SK-N-SH (cell line): Measurements from ENCODE around the gene RGS18. TPM values are rescaled to one million over a fixed set of nuclear protein-coding genes. Genes with fewer than 3 reads are reported as not detected.

Source experiments
- CTCF ChIA-PET: fragments of 300-600, 350-600 bp; formaldehyde crosslinking; extraction: SDS; loops from one replicate; lab custom pipeline; 2021; lab: Yijun Ruan, JAX
- POLR2A ChIA-PET: fragments of 350-600 bp; sonication (Branson Sonifier 250); formaldehyde crosslinking; extraction: SDS; loops from one replicate; lab custom pipeline; 2020; ENCODE audit warnings: antibody characterized with exemption, inconsistent platforms; lab: Yijun Ruan, JAX
- DNase-seq: peaks from one replicate; pipeline ENCODE4 v3.0.0; 2012
- H2AFZ ChIP-seq: fragments of 200-600 bp; sonication (generic); 2 replicates; pipeline ENCODE4 v1.8.1; 2016; ENCODE audit warnings: antibody characterized with exemption, mild to moderate bottlenecking, low read depth
- H3F3A ChIP-seq: fragments of 200-600 bp; sonication (generic); replicated peaks from 2 replicates; pipeline ENCODE3; 2016; ENCODE audit warnings: antibody characterized with exemption, mild to moderate bottlenecking; ENCODE audit not compliant: insufficient read depth
- H3K27ac ChIP-seq, 2 experiments: fragments of 200-500 bp in 1 of 2; fragments of 200-600 bp in 1 of 2; sonication (Bioruptor generic) in 1 of 2; sonication (generic), shearing (Covaris generic) in 1 of 2; 2 replicates each; pipeline versions ENCODE4 v1.5.1 to v1.6.1; 2014 to 2016; ENCODE audit warnings: low read depth in 2 of 2, inconsistent platforms in 1 of 2, low read length in 1 of 2, mild to moderate bottlenecking in 1 of 2, mixed read lengths in 1 of 2
- H3K27me3 ChIP-seq: fragments of 200-600 bp; sonication (generic), shearing (Covaris generic); 2 replicates; pipeline ENCODE4 v1.6.1; 2016; ENCODE audit warnings: mixed run types; ENCODE audit not compliant: insufficient read depth
- H3K36me3 ChIP-seq, 2 experiments: fragments of 200-500 bp in 1 of 2; fragments of 200-600 bp in 1 of 2; sonication (Bioruptor generic) in 1 of 2; sonication (generic) in 1 of 2; replicated peaks in 1 of 2; 2 replicates each; pipeline versions ENCODE3 to v1.5.1; 2014 to 2016; ENCODE audit warnings: low read length in 1 of 2, mild to moderate bottlenecking in 1 of 2; ENCODE audit not compliant: insufficient read depth in 2 of 2, control insufficient read depth in 1 of 2
- H3K4me1 ChIP-seq, 2 experiments: fragments of 200-500 bp in 1 of 2; fragments of 200-600 bp in 1 of 2; sonication (Bioruptor generic) in 1 of 2; sonication (generic), shearing (Covaris generic) in 1 of 2; 2 replicates each; pipeline versions ENCODE4 v1.5.1 to v1.6.1; 2014 to 2016; ENCODE audit warnings: low read depth in 1 of 2, low read length in 1 of 2, mixed run types in 1 of 2; ENCODE audit not compliant: insufficient read depth in 2 of 2, control insufficient read depth in 1 of 2
- H3K4me2 ChIP-seq: fragments of 200-600 bp; sonication (generic), shearing (Covaris generic); 2 replicates; pipeline ENCODE4 v1.6.1; 2017; ENCODE audit warnings: mixed run types
- H3K4me3 ChIP-seq, 2 experiments: fragments of 200-500 bp in 1 of 2; fragments of 200-600 bp in 1 of 2; sonication (Bioruptor generic) in 1 of 2; sonication (generic), shearing (Covaris generic) in 1 of 2; 2 replicates each; pipeline versions ENCODE4 v1.5.1 to v1.8.1; 2014 to 2016; ENCODE audit warnings: low read depth in 2 of 2, inconsistent platforms in 1 of 2, low read length in 1 of 2, mild to moderate bottlenecking in 1 of 2, mixed read lengths in 1 of 2, moderate library complexity in 1 of 2
- H3K79me2 ChIP-seq: fragments of 200-600 bp; sonication (generic); 2 replicates; pipeline ENCODE4 v1.8.1; 2017; ENCODE audit warnings: mild to moderate bottlenecking; ENCODE audit not compliant: insufficient read depth
- H3K9ac ChIP-seq: fragments of 200-600 bp; sonication (generic); 2 replicates; pipeline ENCODE4 v1.6.1; 2017; ENCODE audit warnings: mixed run types
- H3K9me2 ChIP-seq: fragments of 200-600 bp; sonication (generic); 2 replicates; pipeline ENCODE4 v1.6.1; 2017; ENCODE audit warnings: mixed run types
- H3K9me3 ChIP-seq: fragments of 200-600 bp; sonication (generic); 2 replicates; pipeline ENCODE4 v1.6.1; 2017; ENCODE audit warnings: mixed run types, mild to moderate bottlenecking, moderate library complexity
- H4K20me1 ChIP-seq: fragments of 200-600 bp; sonication (generic); 2 replicates; pipeline ENCODE4 v1.6.1; 2017; ENCODE audit warnings: mild to moderate bottlenecking, mixed run types; ENCODE audit not compliant: insufficient read depth
- FOXJ3 ChIP-seq: sonication (generic); formaldehyde crosslinking; IDR thresholded peaks from 2 replicates; pipeline ENCODE4 v1.5.1; 2020; ENCODE audit warnings: mild to moderate bottlenecking, missing genetic modification reagents
- FOXM1 ChIP-seq: IDR thresholded peaks from 2 replicates; pipeline ENCODE4 v1.4.0; 2012; ENCODE audit warnings: low read depth, mild to moderate bottlenecking
- GATA2 ChIP-seq: sonication (generic); formaldehyde crosslinking; IDR thresholded peaks from 2 replicates; pipeline ENCODE4 v1.5.0; 2020; ENCODE audit warnings: mild to moderate bottlenecking, missing genetic modification reagents
- JUND ChIP-seq: IDR thresholded peaks from 2 replicates; pipeline ENCODE4 v1.4.0; 2012
- MEF2A ChIP-seq: IDR thresholded peaks from 2 replicates; pipeline ENCODE4 v1.4.0; 2012; ENCODE audit warnings: low read depth, borderline replicate concordance
- MXI1 ChIP-seq: IDR thresholded peaks from 2 replicates; pipeline ENCODE4 v1.6.1; 2012; ENCODE audit warnings: mild to moderate bottlenecking, low read depth, low read length, improper control_type of control experiment
- NFIC ChIP-seq: IDR thresholded peaks from 2 replicates; pipeline ENCODE4 v1.4.0; 2012; ENCODE audit warnings: borderline replicate concordance
- NRF1 ChIP-seq: IDR thresholded peaks from 2 replicates; pipeline ENCODE4 v1.6.1; 2012; ENCODE audit warnings: low read depth, mild to moderate bottlenecking, low read length
- POLR2AphosphoS5 ChIP-seq: IDR thresholded peaks from 2 replicates; pipeline ENCODE4 v1.6.1; 2012; ENCODE audit warnings: low read depth, low read length
- SMC3 ChIP-seq: IDR thresholded peaks from 2 replicates; pipeline ENCODE4 v1.6.1; 2012; ENCODE audit warnings: low read depth, low read length, improper control_type of control experiment
- TAF1 ChIP-seq: IDR thresholded peaks from 2 replicates; pipeline ENCODE4 v1.6.1; 2012; ENCODE audit warnings: low read depth, mild to moderate bottlenecking, low read length, moderate library complexity, borderline replicate concordance
- TEAD4 ChIP-seq: IDR thresholded peaks from 2 replicates; pipeline ENCODE4 v1.4.0; 2012; ENCODE audit warnings: mild to moderate bottlenecking, borderline replicate concordance; ENCODE audit not compliant: insufficient read depth
- USF1 ChIP-seq: IDR thresholded peaks from 2 replicates; pipeline ENCODE4 v1.4.0; 2012; ENCODE audit warnings: low read depth, borderline replicate concordance
- USF2 ChIP-seq: fragments of 150-350 bp; IDR thresholded peaks from 2 replicates; pipeline ENCODE4 v1.6.1; 2017; ENCODE audit warnings: antibody characterized with exemption, low read length, low read depth, borderline replicate concordance
- WGBS: methylation state at CpG from one replicate; pipeline ENCODE4 v1.1.6; 2017; ENCODE audit warnings: low lambda C conversion rate; 5-methylcytosine and 5-hydroxymethylcytosine counted together
- polyA plus RNA-seq, 3 experiments: library from polyadenylated mRNA; depleted of rRNA; stranded (reverse); fragments of >200 nt; gene quantifications; 2 replicates each; pipeline ENCODE4 v1.2.3, GENCODE V29; 2012
- TF ChIP-seq, protein P1 (sequence below): IDR thresholded peaks from 2 replicates; pipeline ENCODE4 v1.4.0; 2012; ENCODE audit warnings: low read depth
- TF ChIP-seq, protein P2 (sequence below): IDR thresholded peaks from 2 replicates; pipeline ENCODE4 v1.4.0; 2012; ENCODE audit warnings: low read depth, borderline replicate concordance
- TF ChIP-seq, protein P3 (sequence below): IDR thresholded peaks from 2 replicates; pipeline ENCODE4; 2012
- TF ChIP-seq, protein P4 (sequence below): fragments of 150-350 bp; IDR thresholded peaks from 2 replicates; pipeline ENCODE4 v1.6.1; 2016; ENCODE audit warnings: mild to moderate bottlenecking, low read depth, low read length

Gene RGS18
- polyA plus RNA-seq, 1 of the 3 experiments (the other 2 are of a cell fraction) = not detected

GRCh38 chr1:192118881-192119405 lies 39.3 kb upstream of the RGS18 start:
- H3K9me3 ChIP-seq = no peaks in the 10 kb centered on the region
- no peak overlapping the region for H3K27ac ChIP-seq
- no peaks in the 10 kb centered on the region for H3K79me2 ChIP-seq
- ChIA-PET CTCF (no interaction called here), POLR2A (no interaction called here)
- no peak for DNase-seq
- no peak for TF ChIP-seq USF2
- no peak for TF ChIP-seq GATA2 (CRISPR knock-in tag)
- TF ChIP-seq FOXJ3 (CRISPR knock-in tag) = no peak
- TF ChIP-seq, protein P1, sequence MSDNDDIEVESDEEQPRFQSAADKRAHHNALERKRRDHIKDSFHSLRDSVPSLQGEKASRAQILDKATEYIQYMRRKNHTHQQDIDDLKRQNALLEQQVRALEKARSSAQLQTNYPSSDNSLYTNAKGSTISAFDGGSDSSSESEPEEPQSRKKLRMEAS = no peak
- TF ChIP-seq, protein P2, sequence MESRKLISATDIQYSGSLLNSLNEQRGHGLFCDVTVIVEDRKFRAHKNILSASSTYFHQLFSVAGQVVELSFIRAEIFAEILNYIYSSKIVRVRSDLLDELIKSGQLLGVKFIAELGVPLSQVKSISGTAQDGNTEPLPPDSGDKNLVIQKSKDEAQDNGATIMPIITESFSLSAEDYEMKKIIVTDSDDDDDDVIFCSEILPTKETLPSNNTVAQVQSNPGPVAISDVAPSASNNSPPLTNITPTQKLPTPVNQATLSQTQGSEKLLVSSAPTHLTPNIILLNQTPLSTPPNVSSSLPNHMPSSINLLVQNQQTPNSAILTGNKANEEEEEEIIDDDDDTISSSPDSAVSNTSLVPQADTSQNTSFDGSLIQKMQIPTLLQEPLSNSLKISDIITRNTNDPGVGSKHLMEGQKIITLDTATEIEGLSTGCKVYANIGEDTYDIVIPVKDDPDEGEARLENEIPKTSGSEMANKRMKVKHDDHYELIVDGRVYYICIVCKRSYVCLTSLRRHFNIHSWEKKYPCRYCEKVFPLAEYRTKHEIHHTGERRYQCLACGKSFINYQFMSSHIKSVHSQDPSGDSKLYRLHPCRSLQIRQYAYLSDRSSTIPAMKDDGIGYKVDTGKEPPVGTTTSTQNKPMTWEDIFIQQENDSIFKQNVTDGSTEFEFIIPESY = no peak
- TF ChIP-seq POLR2AphosphoS5 = no peak
- H3K9ac ChIP-seq = no peak overlapping the region
- no peak overlapping the region for H2AFZ ChIP-seq
- H3K27me3 ChIP-seq = peaks cover 6% of the 10 kb centered on the region; the same call in 1 of the 2 replicates
- no peak overlapping the region for H3K4me3 ChIP-seq
- no peaks in the 10 kb centered on the region for H4K20me1 ChIP-seq
- no peaks in the 10 kb centered on the region for H3K4me1 ChIP-seq
- H3K9me2 ChIP-seq = no peaks in the 10 kb centered on the region
- H3F3A ChIP-seq = no peaks in the 10 kb centered on the region
- 0% methylated on average over 2 of the region's 2 CpGs for WGBS
- H3K4me2 ChIP-seq = no peak overlapping the region
- no peaks in the 10 kb centered on the region for H3K36me3 ChIP-seq

DNA sequence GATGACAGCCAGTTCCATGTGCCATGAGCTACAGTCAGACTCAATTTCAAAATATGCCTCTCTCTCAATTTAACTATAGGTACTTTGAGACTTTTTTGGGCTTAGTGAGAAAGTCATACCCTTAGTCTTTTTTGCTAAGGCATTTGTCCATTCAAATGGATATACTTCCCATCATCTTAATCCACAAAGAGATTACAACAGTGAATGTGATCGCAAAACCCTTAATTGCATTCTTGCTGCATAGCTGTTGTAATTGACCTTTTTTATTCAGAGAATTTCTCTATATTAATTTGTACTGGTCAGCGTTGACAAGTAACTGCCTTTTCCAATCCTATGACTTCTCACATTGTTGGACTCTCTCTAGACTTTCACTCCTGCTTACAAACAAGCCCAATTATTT lies 38.6 kb upstream of the RGS18 start:
- no peak overlapping the region for H3K4me2 ChIP-seq
- no peaks in the 10 kb centered on the region for H3F3A ChIP-seq
- CTCF ChIA-PET = no interaction called here
- WGBS = 39% methylated on average over 2 of the region's 2 CpGs
- no peak overlapping the region for H3K4me3 ChIP-seq
- POLR2A ChIA-PET = no interaction called here
- peaks cover 5% of the 10 kb centered on the region; the same call in 1 of the 2 replicates for H3K27me3 ChIP-seq
- no peaks in the 10 kb centered on the region for H3K9me3 ChIP-seq
- H4K20me1 ChIP-seq = no peaks in the 10 kb centered on the region
- DNase-seq = no peak
- H3K9me2 ChIP-seq = no peaks in the 10 kb centered on the region
- H2AFZ ChIP-seq = no peak overlapping the region
- no peak overlapping the region for H3K27ac ChIP-seq
- H3K36me3 ChIP-seq = no peaks in the 10 kb centered on the region
- no peaks in the 10 kb centered on the region for H3K79me2 ChIP-seq
- no peak overlapping the region for H3K9ac ChIP-seq
- H3K4me1 ChIP-seq = no peaks in the 10 kb centered on the region
- no peak for TF ChIP-seq NFIC
- TF ChIP-seq, protein P2 = no peak
- TF ChIP-seq, protein P1 = no peak
- TF ChIP-seq MEF2A = no peak
- TF ChIP-seq USF1 = no peak
- TF ChIP-seq, protein P3, sequence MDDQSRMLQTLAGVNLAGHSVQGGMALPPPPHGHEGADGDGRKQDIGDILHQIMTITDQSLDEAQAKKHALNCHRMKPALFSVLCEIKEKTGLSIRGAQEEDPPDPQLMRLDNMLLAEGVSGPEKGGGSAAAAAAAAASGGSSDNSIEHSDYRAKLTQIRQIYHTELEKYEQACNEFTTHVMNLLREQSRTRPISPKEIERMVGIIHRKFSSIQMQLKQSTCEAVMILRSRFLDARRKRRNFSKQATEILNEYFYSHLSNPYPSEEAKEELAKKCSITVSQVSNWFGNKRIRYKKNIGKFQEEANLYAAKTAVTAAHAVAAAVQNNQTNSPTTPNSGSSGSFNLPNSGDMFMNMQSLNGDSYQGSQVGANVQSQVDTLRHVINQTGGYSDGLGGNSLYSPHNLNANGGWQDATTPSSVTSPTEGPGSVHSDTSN = no peak
- no peak for TF ChIP-seq TEAD4
- no peak for TF ChIP-seq SMC3
- TF ChIP-seq, protein P4, sequence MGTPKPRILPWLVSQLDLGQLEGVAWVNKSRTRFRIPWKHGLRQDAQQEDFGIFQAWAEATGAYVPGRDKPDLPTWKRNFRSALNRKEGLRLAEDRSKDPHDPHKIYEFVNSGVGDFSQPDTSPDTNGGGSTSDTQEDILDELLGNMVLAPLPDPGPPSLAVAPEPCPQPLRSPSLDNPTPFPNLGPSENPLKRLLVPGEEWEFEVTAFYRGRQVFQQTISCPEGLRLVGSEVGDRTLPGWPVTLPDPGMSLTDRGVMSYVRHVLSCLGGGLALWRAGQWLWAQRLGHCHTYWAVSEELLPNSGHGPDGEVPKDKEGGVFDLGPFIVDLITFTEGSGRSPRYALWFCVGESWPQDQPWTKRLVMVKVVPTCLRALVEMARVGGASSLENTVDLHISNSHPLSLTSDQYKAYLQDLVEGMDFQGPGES = no peak
- TF ChIP-seq JUND = no peak
- TF ChIP-seq FOXM1 = no peak
- no peak for TF ChIP-seq MXI1
- TF ChIP-seq POLR2AphosphoS5 = no peak
- no peak for TF ChIP-seq TAF1
- TF ChIP-seq NRF1 = no peak
